ENCODE data around the gene TMEM131L.

DNA sequence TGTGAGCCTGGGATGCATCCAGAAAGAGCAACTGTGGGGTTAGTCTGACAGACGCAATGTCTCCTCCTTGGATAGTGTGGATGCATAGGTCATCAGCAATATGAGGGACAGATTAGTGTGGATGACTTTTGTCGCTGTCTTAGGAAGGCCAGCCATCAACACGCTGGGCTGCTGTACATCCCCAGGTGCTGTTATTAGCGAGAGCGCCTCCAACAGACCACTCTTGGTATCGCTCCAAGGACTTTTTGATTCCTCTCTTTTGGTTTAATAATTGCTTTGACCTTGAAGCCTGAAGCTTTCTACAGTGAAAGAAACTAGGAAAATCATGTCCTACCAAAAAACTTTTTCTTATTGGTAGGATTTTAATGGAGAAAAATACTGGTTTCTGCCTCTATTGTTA, 76.7 kb downstream of the TMEM131L start:
- no peak for TF ChIP-seq POLR2AphosphoS5 (IDR thresholded peaks at IDR 0.05; ENCODE audit: low read depth, low read length)
- TF ChIP-seq TAF1 (IDR thresholded peaks at IDR 0.05; ENCODE audit: low read depth, low read length), result no peak
- no peak for TF ChIP-seq POLR2A (IDR thresholded peaks at IDR 0.05; ENCODE audit: low read depth, low read length)
